Fibroblast of the aortic adventitia (primary cell): ENCODE measurements around the gene THOC1. TPM values are rescaled to one million over a fixed set of nuclear protein-coding genes. Genes with fewer than 3 reads are reported as not detected.

Experiments
- DNase-seq: peaks from one replicate; pipeline ENCODE4 v3.0.0-alpha.2; 2010; ENCODE audit warnings: low read depth
- H3K4me3 ChIP-seq: 2 replicates; pipeline ENCODE4 v1.5.1; 2011; ENCODE audit warnings: low read depth, mild to moderate bottlenecking, control low read depth, low read length, moderate library complexity
- CTCF ChIP-seq: IDR thresholded peaks from 2 replicates; pipeline ENCODE4 v1.5.1; 2011; ENCODE audit warnings: mild to moderate bottlenecking, low read length, control low read depth, inconsistent platforms; ENCODE audit not compliant: insufficient read depth
- total RNA-seq: library from RNA; depleted of rRNA; stranded (reverse); fragments of >200 nt; gene quantifications from 2 replicates; pipeline ENCODE4 v1.2.3, GENCODE V29; 2012; ENCODE audit warnings: low replicate concordance

The THOC1 gene
- total RNA-seq, 1 donor, result 55.4 TPM

GRCh38 chr18:285817-286216 lies 18.0 kb upstream of the THOC1 start:
- no peak for TF ChIP-seq CTCF
- no peak for DNase-seq
- no peak overlapping the region for H3K4me3 ChIP-seq

- TF ChIP-seq CTCF, result no peak
- DNase-seq, result no peak
Observed at GRCh38 chr18:275486-275885, 7.6 kb upstream of the THOC1 start.

GRCh38 chr18:274313-274712 lies 6.5 kb upstream of the THOC1 start:
- no peak for DNase-seq
- no peak for TF ChIP-seq CTCF

More at GRCh38 chr18:275486-275885, 7.6 kb upstream of the THOC1 start:
- no peak overlapping the region for H3K4me3 ChIP-seq

GRCh38 chr18:273525-273924 lies 5.7 kb upstream of the THOC1 start:
- H3K4me3 ChIP-seq, result no peak overlapping the region
- no peak for TF ChIP-seq CTCF
- no peak for DNase-seq

More at GRCh38 chr18:274313-274712, 6.5 kb upstream of the THOC1 start:
- H3K4me3 ChIP-seq, result no peak overlapping the region

GRCh38 chr18:272650-273049 lies 4.8 kb upstream of the THOC1 start:
- H3K4me3 ChIP-seq, result no peak overlapping the region
- TF ChIP-seq CTCF, result no peak
- no peak for DNase-seq

- no peak for TF ChIP-seq CTCF
- H3K4me3 ChIP-seq, result no peak overlapping the region
Observed at GRCh38 chr18:269480-270095, 1.7 kb upstream of the THOC1 start.

GRCh38 chr18:267380-267687 lies 513 bp downstream of the THOC1 start:
- no peak for TF ChIP-seq CTCF
- DNase-seq, result peak; percentile 12
- peak overlapping the region; percentile 91 for H3K4me3 ChIP-seq

More at GRCh38 chr18:269480-270095, 1.7 kb upstream of the THOC1 start:
- DNase-seq, result no peak
